ENCODE data around the gene ID3. TPM values are rescaled to one million over a fixed set of nuclear protein-coding genes. Genes with fewer than 3 reads are reported as not detected.
"Not testable (repeated sequence)": the region's sequence is repeated elsewhere in the genome, so short reads cannot be mapped to it uniquely, and the experiment has no call there.

The ID3 gene
- total RNA-seq, 1 experiment from 2014 or later, result 119 TPM

GRCh38 chr1:23543707-23544443 lies 15.4 kb downstream of the ID3 start:
- Mint-ChIP-seq H3K36me3 (ENCODE audit: insufficient read depth in 1 of 3, low read depth in 3 of 3) (no peaks in the 10 kb centered on the region), H3K4me1 (peaks cover 12 to 15% of the 10 kb centered on the region in 2 experiments), H3K27ac (no peak overlapping the region), H3K4me3 (no peak overlapping the region), H3K9me3 (no peaks in the 10 kb centered on the region), H3K27me3 (ENCODE audit: low read depth) (peaks cover 10% of the 10 kb centered on the region)
- Histone ChIP-seq H3K23me2 (ENCODE audit: insufficient read length, low read depth, low read length, poor library complexity, severe bottlenecking) (no peaks in the 10 kb centered on the region), H4K91ac (ENCODE audit: insufficient read length, low read depth, low read length) (no peak overlapping the region), H2BK12ac (ENCODE audit: insufficient read length, low read depth, low read length) (no peak overlapping the region), H2BK15ac (ENCODE audit: low read depth, low read length) (no peak overlapping the region), H3K79me1 (ENCODE audit: insufficient read depth, low read depth, low read length, poor library complexity, severe bottlenecking) (no peaks in the 10 kb centered on the region), H3K18ac (ENCODE audit: insufficient read length, low read depth, low read length) (no peak overlapping the region), H2BK20ac (ENCODE audit: low read depth, low read length, poor library complexity, severe bottlenecking) (no peak overlapping the region), H3K4me1 (ENCODE audit: insufficient read depth, low read length) (no peaks in the 10 kb centered on the region), H2AK5ac (ENCODE audit: insufficient read length, low read length) (no peak overlapping the region), H3K27ac (ENCODE audit: insufficient read length, low read depth, low read length) (no peak overlapping the region), H3K14ac (ENCODE audit: insufficient read depth, low read length) (no peak overlapping the region), H3K79me2 (ENCODE audit: insufficient read depth, low read length) (no peaks in the 10 kb centered on the region), H3K4me2 (ENCODE audit: insufficient read depth, insufficient read length, low read length) (no peak overlapping the region), H4K20me1 (ENCODE audit: control insufficient read depth, insufficient read depth, insufficient read length) (no peaks in the 10 kb centered on the region), H2AFZ (ENCODE audit: low read length) (no peak overlapping the region), H4K8ac (replicated peaks; ENCODE audit: insufficient read length, low read depth, low read length) (no peak overlapping the region), H3T11ph (ENCODE audit: low read length) (no peak overlapping the region), H3K9me3 (ENCODE audit: control insufficient read depth, low read depth, low read length) (no peaks in the 10 kb centered on the region), H4K5ac (ENCODE audit: insufficient read length, low read depth, low read length) (no peak overlapping the region), H3K56ac (ENCODE audit: insufficient read length, low read depth, low read length) (no peak overlapping the region), H3K9ac (ENCODE audit: extremely low read depth, insufficient read length, low read length) (no peak overlapping the region), H3K4ac (ENCODE audit: low read depth, low read length) (no peak overlapping the region), H3K23ac (ENCODE audit: insufficient read length, low read depth, low read length) (no peak overlapping the region), H2BK5ac (ENCODE audit: insufficient read length, low read length) (no peak overlapping the region), H3K27me3 (ENCODE audit: insufficient read depth, low read length) (no peaks in the 10 kb centered on the region), H2BK120ac (ENCODE audit: low read depth, low read length, poor library complexity, severe bottlenecking) (no peak overlapping the region)
- DNase-seq, result no peak
- WGBS (ENCODE audit: extremely low coverage, insufficient read length, low lambda C conversion rate), result no CpG with 5 or more reads among the region's 8 CpGs
- TF ChIP-seq CTCF (conservative IDR thresholded peaks at IDR 0.05), result no peak

GRCh38 chr1:23542940-23543339 lies 16.4 kb downstream of the ID3 start:
- Mint-ChIP-seq H3K4me1 (peaks cover 11 to 15% of the 10 kb centered on the region in 2 experiments), H3K27me3 (ENCODE audit: low read depth) (peaks cover 10% of the 10 kb centered on the region)
- H3K14ac ChIP-seq (ENCODE audit: insufficient read depth, low read length); H3K27ac Mint-ChIP-seq; H3K4ac ChIP-seq (ENCODE audit: low read depth, low read length); H3K4me1 ChIP-seq (ENCODE audit: insufficient read depth, low read length); H3K27ac ChIP-seq (ENCODE audit: insufficient read length, low read depth, low read length); H3K9ac ChIP-seq (ENCODE audit: extremely low read depth, insufficient read length, low read length); H4K8ac ChIP-seq (replicated peaks; ENCODE audit: insufficient read length, low read depth, low read length); H4K5ac ChIP-seq (ENCODE audit: insufficient read length, low read depth, low read length); H4K20me1 ChIP-seq (ENCODE audit: control insufficient read depth, insufficient read depth, insufficient read length); H3K79me2 ChIP-seq (ENCODE audit: insufficient read depth, low read length); H3K4me2 ChIP-seq (ENCODE audit: insufficient read depth, insufficient read length, low read length); H2BK120ac ChIP-seq (ENCODE audit: low read depth, low read length, poor library complexity, severe bottlenecking); H3K9me3 ChIP-seq (ENCODE audit: control insufficient read depth, low read depth, low read length); H3K18ac ChIP-seq (ENCODE audit: insufficient read length, low read depth, low read length); H3K79me1 ChIP-seq (ENCODE audit: insufficient read depth, low read depth, low read length, poor library complexity, severe bottlenecking); H3T11ph ChIP-seq (ENCODE audit: low read length); H3K36me3 Mint-ChIP-seq (ENCODE audit: insufficient read depth in 1 of 3, low read depth in 3 of 3); H2BK5ac ChIP-seq (ENCODE audit: insufficient read length, low read length); H2BK15ac ChIP-seq (ENCODE audit: low read depth, low read length); H3K27me3 ChIP-seq (ENCODE audit: insufficient read depth, low read length); H4K91ac ChIP-seq (ENCODE audit: insufficient read length, low read depth, low read length); H2AFZ ChIP-seq (ENCODE audit: low read length); H3K56ac ChIP-seq (ENCODE audit: insufficient read length, low read depth, low read length); H2BK12ac ChIP-seq (ENCODE audit: insufficient read length, low read depth, low read length); H3K23ac ChIP-seq (ENCODE audit: insufficient read length, low read depth, low read length); H3K4me3 Mint-ChIP-seq; H3K9me3 Mint-ChIP-seq; H2AK5ac ChIP-seq (ENCODE audit: insufficient read length, low read length); H2BK20ac ChIP-seq (ENCODE audit: low read depth, low read length, poor library complexity, severe bottlenecking); DNase-seq; H3K23me2 ChIP-seq (ENCODE audit: insufficient read length, low read depth, low read length, poor library complexity, severe bottlenecking): not testable (repeated sequence)
- WGBS (ENCODE audit: extremely low coverage, insufficient read length, low lambda C conversion rate), result no CpG with 5 or more reads among the region's 5 CpGs
